ENCODE measurements around the gene ADCY7. TPM values are rescaled to one million over a fixed set of nuclear protein-coding genes. Genes with fewer than 3 reads are reported as not detected.

The ADCY7 gene
- polyA plus RNA-seq, 3 donors, result 6.9 to 9.9 (median 9.0) TPM

DNA sequence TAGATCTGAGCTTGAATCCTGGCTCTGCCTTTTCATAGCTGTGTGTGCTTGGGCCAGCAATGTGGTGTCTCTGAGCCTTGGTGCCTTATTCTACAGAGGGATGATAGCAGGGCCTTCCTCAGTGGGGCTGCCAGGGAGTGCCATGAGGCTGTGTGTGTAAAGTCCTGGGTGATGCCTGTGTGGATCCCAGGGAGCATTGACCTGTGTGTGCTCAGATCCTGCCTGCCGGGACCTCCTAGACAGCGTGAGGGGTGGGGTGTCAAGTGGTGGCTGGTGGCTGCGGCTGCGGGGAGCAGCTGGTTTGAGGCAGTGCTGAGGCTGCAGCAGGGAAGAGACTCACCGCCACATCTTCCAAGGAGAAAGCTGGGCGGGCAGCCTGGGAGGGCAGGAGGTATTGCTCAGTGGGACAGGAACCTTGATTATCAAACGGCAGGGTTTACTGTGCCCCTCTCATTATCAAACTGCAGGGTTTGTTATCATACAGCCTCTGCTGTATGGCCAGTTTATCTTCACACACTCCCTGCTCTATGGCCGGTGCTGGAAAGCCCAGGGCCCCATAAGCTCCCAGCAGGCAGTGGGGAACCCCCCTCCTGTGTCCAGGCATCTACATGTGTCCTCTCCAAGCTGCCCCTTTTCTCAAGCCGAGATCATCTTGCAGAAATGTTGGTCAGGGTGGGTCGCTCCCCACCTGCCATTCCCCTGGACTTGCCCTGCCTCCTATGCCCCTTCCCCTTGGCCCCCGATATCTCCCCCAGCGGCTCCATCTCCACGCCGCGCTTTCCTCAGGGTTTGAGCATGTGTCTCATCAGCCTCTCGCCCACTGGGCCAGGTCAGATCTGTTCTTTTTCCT is 3.1 kb upstream of the ADCY7 start:
- DNase-seq (ENCODE audit: extremely low read depth in 1 of 11, low read depth in 9 of 11, low spot score in 4 of 11), result no peak

GRCh38 chr16:50263940-50264929 is 2.1 kb upstream of the ADCY7 start:
- DNase-seq (ENCODE audit: extremely low read depth in 1 of 11, low read depth in 9 of 11, low spot score in 4 of 11), result no peak

- DNase-seq (ENCODE audit: extremely low read depth in 1 of 11, low read depth in 9 of 11, low spot score in 4 of 11), result no peak
Measured at GRCh38 chr16:50265260-50265659, 1.1 kb upstream of the ADCY7 start.

DNA sequence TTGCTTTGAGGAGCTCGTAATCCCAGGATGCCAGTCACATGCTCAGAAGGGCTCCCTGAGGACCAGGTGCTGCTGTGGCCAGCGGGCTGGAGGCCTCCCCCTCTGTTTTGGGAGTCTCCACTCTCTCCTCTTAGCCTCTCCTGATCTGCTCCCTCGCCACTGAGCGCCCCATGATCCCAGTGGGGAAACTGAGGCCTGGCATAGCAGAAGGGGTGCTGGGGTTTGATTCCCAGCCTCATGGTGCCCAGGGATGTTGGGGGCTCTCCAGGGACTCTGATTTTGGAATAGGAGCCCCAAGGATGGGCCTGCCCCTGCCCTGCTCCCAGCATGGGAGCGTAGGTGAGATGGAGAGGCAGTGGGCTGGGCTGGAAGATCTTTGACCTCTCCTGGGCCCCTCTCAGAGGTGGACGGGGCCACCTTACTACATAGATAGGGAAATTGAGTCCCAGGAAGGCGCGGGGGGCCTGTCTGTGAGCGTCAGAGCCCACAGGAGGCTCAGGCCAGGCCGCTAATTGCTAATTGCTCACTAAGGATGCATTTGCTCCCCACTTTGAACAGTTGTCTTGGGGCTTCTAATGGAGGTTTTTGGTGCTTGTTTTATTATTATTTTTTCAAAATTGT is 525 bp upstream of the ADCY7 start:
- no peak for DNase-seq (ENCODE audit: extremely low read depth in 1 of 11, low read depth in 9 of 11, low spot score in 4 of 11)

- no peak for DNase-seq (ENCODE audit: extremely low read depth in 1 of 11, low read depth in 9 of 11, low spot score in 4 of 11)
Measured at GRCh38 chr16:50267151-50267631, 840 bp downstream of the ADCY7 start.

DNA sequence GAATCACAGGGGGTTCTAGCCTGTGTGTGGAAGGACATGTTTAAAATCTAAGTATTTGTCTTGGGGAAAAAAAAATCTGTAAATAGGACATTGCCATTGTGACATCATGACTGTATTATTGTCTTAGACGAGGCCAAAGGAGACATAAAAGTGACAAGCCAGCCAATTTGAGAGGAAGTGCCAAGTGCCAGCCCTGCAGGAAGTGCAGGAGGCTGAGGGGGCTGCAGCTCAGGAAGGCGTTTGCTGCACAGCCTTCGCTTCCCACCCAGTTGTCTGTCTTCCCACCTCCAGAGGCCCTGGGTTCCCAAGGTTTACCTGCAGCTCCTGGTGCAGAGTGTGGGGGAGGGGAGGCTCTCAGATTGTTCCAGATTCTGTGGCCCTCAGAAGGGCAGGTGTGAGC is 1.3 kb downstream of the ADCY7 start:
- no peak for DNase-seq (ENCODE audit: extremely low read depth in 1 of 11, low read depth in 9 of 11, low spot score in 4 of 11)

GRCh38 chr16:50268352-50268751 is 2.0 kb downstream of the ADCY7 start:
- DNase-seq (ENCODE audit: extremely low read depth in 1 of 11, low read depth in 9 of 11, low spot score in 4 of 11), result no peak

DNA sequence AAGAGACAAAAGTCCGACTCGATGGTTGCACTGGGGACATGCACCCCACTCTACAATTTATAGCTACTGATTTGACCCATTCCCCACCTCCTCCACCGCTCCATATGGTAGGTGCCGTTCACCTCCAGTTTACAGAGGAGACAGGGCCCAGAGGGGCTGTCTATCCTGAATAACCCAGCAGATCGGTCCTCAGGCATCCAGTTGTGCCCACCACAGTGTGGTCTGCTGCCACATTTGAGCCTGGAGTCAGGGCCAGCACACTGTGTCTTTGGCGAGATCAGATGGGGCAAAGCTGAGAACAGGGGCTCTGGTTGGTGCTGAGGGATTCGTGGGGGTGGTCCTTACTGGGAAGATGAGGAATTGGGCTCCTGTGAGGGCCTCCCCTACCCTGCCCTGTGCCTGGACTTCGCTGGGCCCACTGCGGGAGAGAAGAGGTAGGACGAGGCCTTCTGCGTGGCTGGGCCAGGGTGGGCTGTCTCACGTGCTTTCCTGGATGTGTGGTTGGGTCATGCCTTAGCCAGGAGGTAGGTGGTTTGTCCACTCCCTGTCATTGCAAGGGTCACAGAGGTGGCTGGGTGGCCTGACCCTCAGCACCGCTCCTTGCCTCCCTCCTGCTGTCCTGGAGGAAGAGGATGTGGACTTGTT is 2.8 kb downstream of the ADCY7 start:
- no peak for DNase-seq (ENCODE audit: extremely low read depth in 1 of 11, low read depth in 9 of 11, low spot score in 4 of 11)

DNA sequence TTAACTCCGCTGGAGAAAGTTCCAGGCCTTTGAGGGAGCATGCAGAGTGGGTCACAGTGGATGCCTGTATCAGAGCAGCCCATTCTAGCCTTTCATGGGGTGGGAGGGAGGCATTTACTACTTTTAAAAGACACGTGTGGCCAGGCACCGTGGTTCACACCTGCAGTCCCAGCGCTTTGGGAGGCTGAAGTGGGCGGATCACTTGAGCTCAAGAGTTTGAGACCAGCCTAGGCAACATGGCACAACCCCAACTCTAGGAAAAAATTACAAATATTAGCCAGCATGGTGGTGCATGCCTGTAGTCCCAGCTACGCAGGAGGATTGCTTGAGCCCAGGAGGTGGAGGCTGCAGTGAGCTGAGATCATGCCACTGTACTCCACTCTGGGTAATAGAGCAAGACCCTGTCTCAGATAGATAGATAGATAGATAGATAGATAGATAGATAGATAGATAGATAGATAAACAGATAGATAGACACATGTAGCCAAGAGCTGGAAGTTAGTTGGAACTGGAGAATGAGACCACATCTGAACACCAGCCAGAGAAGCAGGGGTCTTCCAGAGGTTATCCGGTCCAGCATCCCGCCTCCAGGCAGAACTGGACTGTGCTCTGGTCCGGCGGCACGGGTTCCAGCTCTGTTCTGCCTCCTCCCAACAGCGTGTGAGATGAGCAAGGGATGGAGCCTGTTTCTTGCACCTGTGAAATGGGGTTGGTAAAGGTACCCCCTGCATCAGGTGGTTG is 3.6 kb downstream of the ADCY7 start:
- DNase-seq (ENCODE audit: extremely low read depth in 1 of 11, low read depth in 9 of 11, low spot score in 4 of 11), result no peak

- no peak for DNase-seq (ENCODE audit: extremely low read depth in 1 of 11, low read depth in 9 of 11, low spot score in 4 of 11)
Measured at GRCh38 chr16:50270510-50271147, 4.3 kb downstream of the ADCY7 start.

GRCh38 chr16:50271148-50272041 is 5.0 kb downstream of the ADCY7 start:
- no peak for DNase-seq (ENCODE audit: extremely low read depth in 1 of 11, low read depth in 9 of 11, low spot score in 4 of 11)

GRCh38 chr16:50272111-50272571 is 5.8 kb downstream of the ADCY7 start:
- no peak for DNase-seq (ENCODE audit: extremely low read depth in 1 of 11, low read depth in 9 of 11, low spot score in 4 of 11)

- no peak for DNase-seq (ENCODE audit: extremely low read depth in 1 of 11, low read depth in 9 of 11, low spot score in 4 of 11)
Measured at GRCh38 chr16:50272687-50273381, 6.5 kb downstream of the ADCY7 start.

- DNase-seq (ENCODE audit: extremely low read depth in 1 of 11, low read depth in 9 of 11, low spot score in 4 of 11), result no peak
Measured at GRCh38 chr16:50273382-50273690, 7.0 kb downstream of the ADCY7 start.

- no peak for DNase-seq (ENCODE audit: extremely low read depth in 1 of 11, low read depth in 9 of 11, low spot score in 4 of 11)
Measured at GRCh38 chr16:50273888-50274325, 7.6 kb downstream of the ADCY7 start.

Data from renal cortex interstitium (tissue), 11 donors.